GM19468 (cell line): Measurements from ENCODE around the gene OAF.

Experiments
- ATAC-seq: cut with Tn5 transposase; IDR thresholded peaks from one replicate; pipeline ENCODE4 v1.9.1; 2021; ENCODE audit warnings: mild to moderate bottlenecking, moderate library complexity, moderate number of reproducible peaks; ENCODE audit not compliant: unreplicated experiment; ENCODE audit errors: extremely low read depth

The OAF gene

GRCh38 chr11:120182790-120183491 is 27.9 kb upstream of the OAF start:
- ATAC-seq = no peak

GRCh38 chr11:120183701-120184141 is 27.1 kb upstream of the OAF start:
- no peak for ATAC-seq

GRCh38 chr11:120184371-120184945 is 26.4 kb upstream of the OAF start:
- no peak for ATAC-seq

- ATAC-seq = no peak
Observed at GRCh38 chr11:120184946-120185705, 25.7 kb upstream of the OAF start.

GRCh38 chr11:120185706-120186455 is 25.0 kb upstream of the OAF start:
- ATAC-seq = no peak

- no peak for ATAC-seq
Observed at GRCh38 chr11:120186456-120186773, 24.4 kb upstream of the OAF start.

GRCh38 chr11:120186774-120187591 is 23.8 kb upstream of the OAF start:
- no peak for ATAC-seq

GRCh38 chr11:120188371-120188770 is 22.5 kb upstream of the OAF start:
- ATAC-seq = no peak

GRCh38 chr11:120188811-120189455 is 21.9 kb upstream of the OAF start:
- ATAC-seq = no peak

GRCh38 chr11:120191058-120191457 is 19.8 kb upstream of the OAF start:
- ATAC-seq = no peak

- ATAC-seq = no peak
Observed at GRCh38 chr11:120192831-120193625, 17.8 kb upstream of the OAF start.

GRCh38 chr11:120194166-120194565 is 16.7 kb upstream of the OAF start:
- ATAC-seq = no peak

GRCh38 chr11:120195601-120196320 is 15.1 kb upstream of the OAF start:
- no peak for ATAC-seq

GRCh38 chr11:120196826-120197225 is 14.0 kb upstream of the OAF start:
- ATAC-seq = no peak

GRCh38 chr11:120197251-120197891 is 13.5 kb upstream of the OAF start:
- no peak for ATAC-seq

- ATAC-seq = no peak
Observed at GRCh38 chr11:120197977-120198376, 12.9 kb upstream of the OAF start.

- no peak for ATAC-seq
Observed at GRCh38 chr11:120198403-120198786, 12.4 kb upstream of the OAF start.
